Ovary (tissue), 9 donors: ENCODE data around the gene MARCHF2. TPM values are rescaled to one million over a fixed set of nuclear protein-coding genes. Genes with fewer than 3 reads are reported as not detected.

ENCODE experiments used
- DNase-seq, 5 donors: peaks; one replicate each; pipeline ENCODE4 v3.0.0-alpha.2; 2019 to 2020
- H3K27ac ChIP-seq, 2 donors: fragments of 200-600 bp; one replicate each; pipeline versions ENCODE4 v1.5.1 to v1.8.0; 2019 to 2022
- H3K27me3 ChIP-seq: fragments of 200-600 bp; one replicate; pipeline ENCODE4 v1.8.0; 2022
- H3K36me3 ChIP-seq: fragments of 200-600 bp; sonication (generic); one replicate; pipeline ENCODE4 v1.5.1; 2019
- H3K4me1 ChIP-seq: one replicate; pipeline ENCODE4 v1.8.1; 2013; ENCODE audit warnings: mild to moderate bottlenecking, moderate library complexity; ENCODE audit not compliant: insufficient read depth
- H3K4me3 ChIP-seq: fragments of 200-600 bp; sonication (generic); one replicate; pipeline ENCODE4 v1.5.1; 2017
- H3K9me3 ChIP-seq, 2 donors: fragments of 200-600 bp in 1 of 2; sonication (generic) in 1 of 2; one replicate each; pipeline versions ENCODE4 v1.5.1 to v1.8.1; 2013 to 2019; ENCODE audit warnings: mild to moderate bottlenecking in 1 of 2, moderate library complexity in 1 of 2
- EP300 ChIP-seq: sonication (generic); formaldehyde crosslinking; IDR thresholded peaks from one replicate; pipeline ENCODE4 v1.6.1; 2017; ENCODE audit warnings: antibody characterized with exemption
- POLR2A ChIP-seq: fragments of 450-650 bp; IDR thresholded peaks from one replicate; pipeline ENCODE4 v1.6.1; 2017; ENCODE audit warnings: antibody characterized with exemption, mild to moderate bottlenecking, moderate library complexity
- WGBS, 3 donors: extraction: QIAGEN DNeasy Blood & Tissue Kit in 1 of 3; methylation state at CpG; one replicate each; pipeline versions ENCODE4 v1.1.5 to v1.1.7; 2013 to 2017; 5-methylcytosine and 5-hydroxymethylcytosine counted together
- intact Hi-C, 4 donors: fragments of 100-400 bp; cut with DNase I; formaldehyde crosslinking; loops; one replicate each; pipeline versions ENCODE4 v1.11.0 to v1.15.1; 2022 to 2023
- polyA plus RNA-seq, 2 donors: library from polyadenylated mRNA; stranded (reverse); fragments of 200-250 nt in 1 of 2; fragments of 350-450 nt in 1 of 2; fragmentation: Illumina TruSeq in 1 of 2; extraction: RNeasy Lipid Tissue Mini Kit (QIAGEN cat#74804) in 1 of 2; gene quantifications; one replicate each; pipeline ENCODE4 v1.2.3, GENCODE V29; 2013 to 2014
- total RNA-seq, 7 donors: library from RNA; depleted of rRNA in 2 of 7; stranded (reverse); fragments of >200 nt in 2 of 7; fragmentation: NEBNext Ultra II Directional in 3 of 7; extraction: Animal tissue kit (Norgen Biotek cat#: 25700) in 3 of 7; gene quantifications; one replicate each; pipeline versions ENCODE4 v1.1.0 to v1.2.4, GENCODE V29; 2016 to 2023
- TF ChIP-seq, protein P1 (sequence below), 3 donors: fragments of 450-650 bp in 2 of 3; fragments of 200-600 bp in 1 of 3; IDR thresholded peaks; one replicate each; pipeline versions ENCODE4 v1.5.1 to v1.8.0; 2016 to 2022; ENCODE audit warnings: antibody characterized with exemption in 3 of 3, mild to moderate bottlenecking in 1 of 3
- donor health status: DM: no; HTN: no; CAD: no; lungs with moderate emphysema.
- donor health status: DM: no; HTN: no; CAD: no.
- donor health status: Bipolar disorder and iron deficiency.
- donor health status: DM: yes; HTN: yes; CAD: no.
- donor health status: DM: no; HTN: no; CAD: no.
- donor health status: DM: yes; HTN: yes; CAD: no.

The MARCHF2 gene
- total and polyA plus RNA-seq, 9 donors = 13.8 to 62.7 (median 24.7) TPM

DNA sequence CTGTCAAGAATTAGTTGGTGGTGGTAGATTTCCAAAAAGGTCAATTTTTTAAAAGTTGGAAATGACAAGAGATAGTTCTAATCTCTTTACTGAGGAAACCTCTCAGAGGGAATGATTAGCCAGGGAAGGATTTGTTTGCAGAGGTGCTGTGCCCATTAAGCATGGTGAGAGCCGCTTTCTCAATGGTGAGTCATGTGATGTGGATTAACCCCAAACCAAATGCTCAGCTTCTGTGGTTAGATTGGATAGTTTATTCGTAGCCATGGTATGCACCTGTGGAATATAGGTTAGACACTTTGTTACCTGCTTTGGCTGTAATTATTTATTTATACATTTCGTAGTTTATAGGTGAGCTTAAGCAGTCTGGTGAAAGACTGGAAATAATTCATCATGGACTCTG is 38.8 kb downstream of the MARCHF2 start:
- WGBS, 3 donors = 65 to 75% (median 67%) methylated on average over 3 of the region's 3 CpGs
- TF ChIP-seq EP300 (no peak), POLR2A (no peak)
- TF ChIP-seq, protein P1, sequence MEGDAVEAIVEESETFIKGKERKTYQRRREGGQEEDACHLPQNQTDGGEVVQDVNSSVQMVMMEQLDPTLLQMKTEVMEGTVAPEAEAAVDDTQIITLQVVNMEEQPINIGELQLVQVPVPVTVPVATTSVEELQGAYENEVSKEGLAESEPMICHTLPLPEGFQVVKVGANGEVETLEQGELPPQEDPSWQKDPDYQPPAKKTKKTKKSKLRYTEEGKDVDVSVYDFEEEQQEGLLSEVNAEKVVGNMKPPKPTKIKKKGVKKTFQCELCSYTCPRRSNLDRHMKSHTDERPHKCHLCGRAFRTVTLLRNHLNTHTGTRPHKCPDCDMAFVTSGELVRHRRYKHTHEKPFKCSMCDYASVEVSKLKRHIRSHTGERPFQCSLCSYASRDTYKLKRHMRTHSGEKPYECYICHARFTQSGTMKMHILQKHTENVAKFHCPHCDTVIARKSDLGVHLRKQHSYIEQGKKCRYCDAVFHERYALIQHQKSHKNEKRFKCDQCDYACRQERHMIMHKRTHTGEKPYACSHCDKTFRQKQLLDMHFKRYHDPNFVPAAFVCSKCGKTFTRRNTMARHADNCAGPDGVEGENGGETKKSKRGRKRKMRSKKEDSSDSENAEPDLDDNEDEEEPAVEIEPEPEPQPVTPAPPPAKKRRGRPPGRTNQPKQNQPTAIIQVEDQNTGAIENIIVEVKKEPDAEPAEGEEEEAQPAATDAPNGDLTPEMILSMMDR (IDR thresholded peaks at IDR 0.05) = no peak
- H3K4me3 ChIP-seq = no peak overlapping the region
- H3K27ac ChIP-seq = no peak overlapping the region
- H3K27me3 ChIP-seq = no peaks in the 10 kb centered on the region
- H3K9me3 ChIP-seq = no peaks in the 10 kb centered on the region
- intact Hi-C loops = no loop called here
- no peak for DNase-seq
- peaks cover 24% of the 10 kb centered on the region for H3K4me1 ChIP-seq
- no peaks in the 10 kb centered on the region for H3K36me3 ChIP-seq

DNA sequence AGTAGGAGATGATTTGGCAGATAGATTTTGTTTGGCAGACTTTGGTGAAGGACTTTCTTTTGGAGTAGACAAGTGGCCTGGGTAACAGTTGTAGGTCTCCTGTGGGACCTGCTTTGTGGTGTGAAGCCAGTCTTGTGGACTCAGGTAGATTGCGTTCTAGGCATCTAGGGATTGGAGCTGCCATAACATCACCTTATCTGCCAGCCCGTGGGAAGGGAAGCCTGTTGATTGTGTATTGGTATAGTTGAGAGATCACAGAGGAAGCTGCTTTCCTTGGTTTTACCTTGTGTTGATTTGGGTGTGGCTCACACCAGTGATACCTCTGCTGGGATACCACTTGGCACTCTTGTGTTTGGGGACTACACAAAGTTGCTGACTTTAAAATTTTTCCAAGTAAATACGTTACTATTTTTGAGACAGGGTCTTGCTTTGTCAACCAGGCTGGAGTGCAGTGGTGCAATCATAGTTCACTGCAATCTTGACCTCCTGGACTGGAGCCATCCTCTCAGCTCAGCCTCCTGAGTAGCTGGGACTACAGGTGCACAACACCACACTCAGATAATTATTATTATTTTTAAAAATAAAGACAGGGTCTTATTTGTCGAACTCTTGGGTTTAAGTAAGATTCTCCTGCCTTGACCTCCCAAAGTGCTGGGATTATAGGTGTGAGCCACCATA is 39.5 kb downstream of the MARCHF2 start:
- Histone ChIP-seq H3K36me3 (no peaks in the 10 kb centered on the region), H3K27ac (no peak overlapping the region), H3K9me3 (no peaks in the 10 kb centered on the region), H3K4me3 (no peak overlapping the region), H3K4me1 (peaks cover 20% of the 10 kb centered on the region), H3K27me3 (no peaks in the 10 kb centered on the region)
- intact Hi-C loops = no loop called here
- DNase-seq = peak in 1 of 5 donors; percentile 30
- WGBS, 3 donors = 57 to 65% (median 59%) methylated on average over 4 of the region's 4 CpGs
- TF ChIP-seq, protein P1 (IDR thresholded peaks at IDR 0.05) = no peak
- no peak for TF ChIP-seq POLR2A
- no peak for TF ChIP-seq EP300

DNA sequence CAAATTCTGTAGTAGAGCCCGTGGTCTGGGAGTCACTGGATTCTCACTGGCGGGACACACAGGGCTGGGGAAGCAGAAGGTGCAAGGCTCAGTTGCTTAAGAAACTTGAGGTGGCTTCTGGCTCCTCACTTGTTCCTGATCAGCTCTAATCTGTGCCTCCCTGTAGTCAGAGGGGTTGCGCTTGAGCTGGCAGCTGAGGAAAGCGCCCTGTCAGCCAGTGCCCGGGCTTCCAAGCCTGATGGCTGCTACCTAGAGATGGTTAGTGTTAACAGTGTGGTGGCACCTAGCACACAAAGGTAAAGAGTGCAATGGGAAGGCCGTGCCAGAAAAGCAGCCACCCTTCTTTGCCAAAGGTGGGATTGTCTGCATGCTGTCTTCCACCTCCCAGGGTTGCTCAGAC is 40.5 kb downstream of the MARCHF2 start:
- intact Hi-C loops = no loop called here
- H3K9me3 ChIP-seq = no peaks in the 10 kb centered on the region
- no peak overlapping the region for H3K27ac ChIP-seq
- 78 to 84% (median 83%) methylated on average over 6 of the region's 6 CpGs for WGBS, 3 donors
- no peak for TF ChIP-seq POLR2A
- TF ChIP-seq EP300 = no peak
- TF ChIP-seq, protein P1 (IDR thresholded peaks at IDR 0.05) = no peak
- H3K36me3 ChIP-seq = no peaks in the 10 kb centered on the region
- H3K4me1 ChIP-seq = peaks cover 20% of the 10 kb centered on the region
- no peak overlapping the region for H3K4me3 ChIP-seq
- DNase-seq = no peak
- no peaks in the 10 kb centered on the region for H3K27me3 ChIP-seq

DNA sequence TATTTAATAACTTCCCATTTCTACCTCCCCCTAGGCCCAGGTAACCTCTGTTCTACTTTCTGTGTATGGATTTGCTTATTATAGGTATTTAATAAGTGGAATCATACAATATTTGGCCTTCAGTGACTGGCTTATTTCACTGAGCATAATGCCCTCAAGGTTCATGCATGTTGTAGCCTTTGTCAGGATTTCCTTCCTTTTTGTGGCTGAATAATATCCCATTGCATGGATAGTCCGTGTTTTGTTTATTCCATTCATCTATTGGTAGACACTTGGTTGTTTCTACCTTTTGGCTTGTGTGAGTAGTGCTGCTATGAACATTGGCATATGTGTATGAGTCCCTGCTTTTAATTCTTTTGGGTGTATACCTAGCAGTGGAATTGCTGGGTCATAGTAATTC is 41.1 kb downstream of the MARCHF2 start:
- H3K9me3 ChIP-seq = no peaks in the 10 kb centered on the region
- peaks cover 24% of the 10 kb centered on the region for H3K4me1 ChIP-seq
- H3K27ac ChIP-seq = no peak overlapping the region
- no peak overlapping the region for H3K4me3 ChIP-seq
- DNase-seq = no peak
- no peaks in the 10 kb centered on the region for H3K27me3 ChIP-seq
- 50 to 76% (median 65%) methylated on average over 1 of the region's 1 CpG for WGBS, 3 donors
- no peaks in the 10 kb centered on the region for H3K36me3 ChIP-seq
- TF ChIP-seq, protein P1 (IDR thresholded peaks at IDR 0.05) = no peak
- TF ChIP-seq POLR2A (no peak), EP300 (no peak)
- intact Hi-C loops = no loop called here
